ENCODE measurements around the gene MYL12A.
A peak's percentile ranks its signal among the peaks of the same experiment; 100 is the strongest.

Gene MYL12A

GRCh38 chr18:3281456-3282400 is 34.1 kb downstream of the MYL12A start:
- DNase-seq (ENCODE audit: extremely low read depth, low read depth), result peak; percentile 49
- TF ChIP-seq, protein P1, sequence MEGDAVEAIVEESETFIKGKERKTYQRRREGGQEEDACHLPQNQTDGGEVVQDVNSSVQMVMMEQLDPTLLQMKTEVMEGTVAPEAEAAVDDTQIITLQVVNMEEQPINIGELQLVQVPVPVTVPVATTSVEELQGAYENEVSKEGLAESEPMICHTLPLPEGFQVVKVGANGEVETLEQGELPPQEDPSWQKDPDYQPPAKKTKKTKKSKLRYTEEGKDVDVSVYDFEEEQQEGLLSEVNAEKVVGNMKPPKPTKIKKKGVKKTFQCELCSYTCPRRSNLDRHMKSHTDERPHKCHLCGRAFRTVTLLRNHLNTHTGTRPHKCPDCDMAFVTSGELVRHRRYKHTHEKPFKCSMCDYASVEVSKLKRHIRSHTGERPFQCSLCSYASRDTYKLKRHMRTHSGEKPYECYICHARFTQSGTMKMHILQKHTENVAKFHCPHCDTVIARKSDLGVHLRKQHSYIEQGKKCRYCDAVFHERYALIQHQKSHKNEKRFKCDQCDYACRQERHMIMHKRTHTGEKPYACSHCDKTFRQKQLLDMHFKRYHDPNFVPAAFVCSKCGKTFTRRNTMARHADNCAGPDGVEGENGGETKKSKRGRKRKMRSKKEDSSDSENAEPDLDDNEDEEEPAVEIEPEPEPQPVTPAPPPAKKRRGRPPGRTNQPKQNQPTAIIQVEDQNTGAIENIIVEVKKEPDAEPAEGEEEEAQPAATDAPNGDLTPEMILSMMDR (IDR thresholded peaks at IDR 0.05; ENCODE audit: low read depth, low read length), result peak; percentile 30

GRCh38 chr18:3283253-3283863 is 35.8 kb downstream of the MYL12A start:
- TF ChIP-seq, protein P1 (IDR thresholded peaks at IDR 0.05; ENCODE audit: low read depth, low read length), result no peak
- no peak for DNase-seq (ENCODE audit: extremely low read depth, low read depth)

DNA sequence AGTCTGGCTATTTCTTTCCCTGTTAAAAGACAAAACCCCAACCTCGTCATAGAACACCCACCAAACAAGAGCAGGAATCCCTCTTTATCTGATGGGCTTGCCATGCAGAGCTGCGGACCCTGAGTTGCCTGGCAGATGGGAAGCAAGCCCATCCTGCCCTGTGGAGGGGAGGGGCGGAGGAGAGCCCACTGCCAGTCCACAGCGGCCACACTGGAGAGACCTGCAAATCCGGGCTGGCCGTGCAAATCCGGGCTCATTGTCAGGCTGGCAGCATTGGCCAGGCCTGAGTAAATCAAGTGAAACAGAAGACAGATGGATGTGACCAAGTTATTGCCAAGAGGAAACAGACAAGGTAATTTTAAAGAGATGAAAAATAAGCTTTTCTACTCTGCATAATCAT is 36.3 kb downstream of the MYL12A start:
- TF ChIP-seq, protein P1 (IDR thresholded peaks at IDR 0.05; ENCODE audit: low read depth, low read length), result no peak
- no peak for DNase-seq (ENCODE audit: extremely low read depth, low read depth)

GRCh38 chr18:3284501-3284900 is 36.9 kb downstream of the MYL12A start:
- TF ChIP-seq, protein P1 (IDR thresholded peaks at IDR 0.05; ENCODE audit: low read depth, low read length), result no peak
- no peak for DNase-seq (ENCODE audit: extremely low read depth, low read depth)

DNA sequence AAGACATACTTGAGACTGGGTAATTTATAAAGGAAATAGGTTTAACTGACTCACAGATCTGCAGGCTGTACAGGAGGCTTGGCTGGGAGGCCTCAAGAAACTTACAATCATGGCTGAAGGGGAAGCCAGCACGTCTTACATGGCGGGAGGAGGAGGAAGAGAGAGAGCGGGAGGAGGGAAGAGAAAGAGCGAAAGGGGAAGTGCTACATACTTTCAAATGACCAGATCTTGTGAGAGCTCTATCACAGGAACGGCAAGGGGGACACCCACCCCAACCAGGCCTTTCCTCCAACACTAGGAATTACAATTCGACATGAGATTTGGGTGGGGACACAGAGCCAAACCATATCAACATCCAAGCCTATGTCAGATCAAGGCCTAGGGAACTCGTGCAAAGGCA is 38.6 kb downstream of the MYL12A start:
- no peak for DNase-seq (ENCODE audit: extremely low read depth, low read depth)
- TF ChIP-seq, protein P1 (IDR thresholded peaks at IDR 0.05; ENCODE audit: low read depth, low read length), result no peak

DNA sequence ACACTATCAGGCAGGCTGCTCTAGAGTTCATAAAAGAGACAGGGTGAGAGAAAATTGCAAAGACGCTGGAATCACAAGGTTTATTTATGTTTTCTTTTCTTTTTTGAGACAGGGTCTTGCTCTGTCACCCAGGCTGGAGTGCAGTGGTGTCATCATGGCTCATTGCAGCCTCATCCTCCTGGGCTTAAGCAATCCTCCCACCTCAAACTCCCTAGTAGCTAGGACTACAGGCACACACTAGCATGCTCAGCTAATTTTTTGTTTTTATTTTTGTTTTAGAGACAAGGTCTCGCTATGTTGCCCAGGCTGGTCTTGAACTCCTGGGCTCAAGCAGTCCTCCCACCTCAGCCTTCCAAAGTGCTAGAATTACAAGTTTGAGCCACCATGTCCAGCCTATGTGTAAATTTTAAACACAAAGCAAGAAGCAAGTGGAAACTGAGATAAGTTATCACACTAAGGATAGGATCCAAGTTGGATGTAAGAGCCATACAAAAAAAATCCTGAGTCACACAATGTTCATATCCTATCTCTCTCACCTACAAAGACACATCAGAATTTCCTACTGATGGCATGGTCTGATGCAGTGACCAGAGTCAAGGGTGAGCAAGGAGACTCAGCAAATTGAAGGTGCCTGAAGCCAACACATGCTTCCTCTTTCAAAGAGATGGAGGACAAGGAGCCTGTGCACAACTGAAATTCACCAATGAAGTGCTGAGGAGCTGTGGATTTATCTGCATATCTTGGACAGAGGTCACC is 45.8 kb downstream of the MYL12A start:
- no peak for DNase-seq (ENCODE audit: extremely low read depth, low read depth)
- TF ChIP-seq, protein P1 (IDR thresholded peaks at IDR 0.05; ENCODE audit: low read depth, low read length), result no peak
